HG02943 (cell line): ENCODE measurements around the gene HSPA9.
A peak's percentile ranks its signal among the peaks of the same experiment; 100 is the strongest.

ENCODE experiments used
- ATAC-seq: cut with Tn5 transposase; IDR thresholded peaks from one replicate; pipeline ENCODE4 v1.9.1; 2021; ENCODE audit warnings: mild to moderate bottlenecking, low read depth, moderate library complexity; ENCODE audit not compliant: unreplicated experiment

HSPA9 gene

GRCh38 chr5:138565100-138565821, 9.9 kb downstream of the HSPA9 start:
- no peak for ATAC-seq

- no peak for ATAC-seq
These were observed 11.0 kb downstream of the HSPA9 start for GRCh38 chr5:138564242-138564641.

- no peak for ATAC-seq
These were observed 11.7 kb downstream of the HSPA9 start for GRCh38 chr5:138563340-138564118.

GRCh38 chr5:138560971-138561370, 14.2 kb downstream of the HSPA9 start:
- ATAC-seq = no peak

GRCh38 chr5:138559937-138560336, 15.3 kb downstream of the HSPA9 start:
- no peak for ATAC-seq

GRCh38 chr5:138557677-138558076, 17.5 kb downstream of the HSPA9 start:
- no peak for ATAC-seq

- ATAC-seq = no peak
These were observed 21.1 kb downstream of the HSPA9 start for GRCh38 chr5:138554143-138554542.

- ATAC-seq = no peak
These were observed 21.6 kb downstream of the HSPA9 start for GRCh38 chr5:138553437-138554095.

- no peak for ATAC-seq
These were observed 22.5 kb downstream of the HSPA9 start for GRCh38 chr5:138552657-138553056.

GRCh38 chr5:138549414-138549813, 25.8 kb downstream of the HSPA9 start:
- no peak for ATAC-seq

- ATAC-seq = no peak
These were observed 29.2 kb downstream of the HSPA9 start for GRCh38 chr5:138545919-138546562.

GRCh38 chr5:138544181-138545134, 30.7 kb downstream of the HSPA9 start:
- ATAC-seq = no peak

GRCh38 chr5:138543730-138544104, 31.5 kb downstream of the HSPA9 start:
- peak; percentile 39 for ATAC-seq

- ATAC-seq = peak; percentile 90
These were observed 32.1 kb downstream of the HSPA9 start, which contains the start of gene ETF1 for GRCh38 chr5:138542956-138543729. Gene ETF1 (minus strand): TSS chr5:138543236. CDS start chr5:138542918, 318 bp downstream.

- ATAC-seq = peak; percentile 7
These were observed 32.8 kb downstream of the HSPA9 start for GRCh38 chr5:138542180-138542955.

- no peak for ATAC-seq
These were observed 33.6 kb downstream of the HSPA9 start for GRCh38 chr5:138541511-138542179.

- ATAC-seq = no peak
These were observed 35.4 kb downstream of the HSPA9 start for GRCh38 chr5:138539791-138540190.
